HEK293 (cell line): Measurements from ENCODE around the gene SIRT1.

Experiments
- CTCF ChIA-PET: fragments of 350-600 bp; formaldehyde crosslinking; extraction: SDS; loops from one replicate; lab custom pipeline; 2021; ENCODE audit warnings: antibody characterized with exemption; lab: Yijun Ruan, JAX
- POLR2A ChIA-PET: fragments of 300-600 bp; formaldehyde crosslinking; extraction: SDS; loops from one replicate; lab custom pipeline; 2020; ENCODE audit warnings: antibody characterized with exemption, inconsistent platforms; lab: Yijun Ruan, JAX
- H3K27ac ChIP-seq: fragments of 200-500 bp; sonication (Bioruptor generic); 2 replicates; pipeline ENCODE4 v1.5.1; 2014; ENCODE audit warnings: low read depth, low read length, control low read depth, inconsistent platforms; ENCODE audit errors: extremely low read depth
- H3K36me3 ChIP-seq, 2 experiments: fragments of 200-500 bp in 1 of 2; sonication (Bioruptor generic) in 1 of 2; 1 replicate in 1 of 2; 2 replicates in 1 of 2; pipeline ENCODE4 v1.5.1; 2014 to 2017; ENCODE audit warnings: inconsistent platforms in 2 of 2, low read length in 2 of 2; ENCODE audit not compliant: control insufficient read depth in 2 of 2, insufficient read depth in 1 of 2
- H3K4me1 ChIP-seq: fragments of 200-500 bp; sonication (Bioruptor generic); 2 replicates; pipeline ENCODE4 v1.5.1; 2014; ENCODE audit warnings: mild to moderate bottlenecking, low read length, inconsistent platforms; ENCODE audit not compliant: control insufficient read depth, insufficient read depth
- H3K4me3 ChIP-seq: 2 replicates; pipeline ENCODE4 v1.5.1; 2011; ENCODE audit warnings: low read depth, mild to moderate bottlenecking, control low read depth, low read length, moderate library complexity
- H3K9me3 ChIP-seq: fragments of 200-500 bp; sonication (Bioruptor generic); 2 replicates; pipeline ENCODE4 v1.5.1; 2014; ENCODE audit warnings: low read depth, low read length, inconsistent platforms; ENCODE audit not compliant: control insufficient read depth, insufficient read depth
- GLIS1 ChIP-seq: fragments of 450-650 bp; formaldehyde crosslinking; IDR thresholded peaks from 2 replicates; pipeline ENCODE4 v1.5.1; 2016; ENCODE audit warnings: missing biosample characterization, missing genetic modification characterization
- GLIS2 ChIP-seq: fragments of 450-650 bp; formaldehyde crosslinking; IDR thresholded peaks from 2 replicates; pipeline ENCODE4 v1.5.1; 2016; ENCODE audit warnings: missing biosample characterization, missing genetic modification characterization
- HOXC10 ChIP-seq: sonication (generic); formaldehyde crosslinking; IDR thresholded peaks from 2 replicates; pipeline ENCODE4 v1.8.1; 2023; ENCODE audit warnings: mild to moderate bottlenecking, missing genetic modification reagents
- KLF7 ChIP-seq: fragments of 450-650 bp; formaldehyde crosslinking; IDR thresholded peaks from 2 replicates; pipeline ENCODE4 v1.5.1; 2016; ENCODE audit warnings: missing biosample characterization, missing genetic modification characterization, borderline replicate concordance
- KLF9 ChIP-seq: fragments of 450-650 bp; formaldehyde crosslinking; IDR thresholded peaks from 2 replicates; pipeline ENCODE4 v1.5.1; 2016; ENCODE audit warnings: missing biosample characterization, missing genetic modification characterization, low read depth
- PRDM1 ChIP-seq: fragments of 450-650 bp; formaldehyde crosslinking; IDR thresholded peaks from 2 replicates; pipeline ENCODE4; 2016; ENCODE audit warnings: missing biosample characterization, missing genetic modification characterization
- RBAK ChIP-seq: fragments of 450-650 bp; formaldehyde crosslinking; IDR thresholded peaks from 2 replicates; pipeline ENCODE4 v1.5.1; 2016; ENCODE audit warnings: missing biosample characterization, missing genetic modification characterization
- ZBTB1 ChIP-seq: fragments of 450-650 bp; formaldehyde crosslinking; IDR thresholded peaks from 2 replicates; pipeline ENCODE4 v1.5.1; 2016; ENCODE audit warnings: missing biosample characterization, missing genetic modification characterization
- ZBTB20 ChIP-seq: fragments of 450-650 bp; formaldehyde crosslinking; IDR thresholded peaks from 2 replicates; pipeline ENCODE4 v1.5.1; 2016; ENCODE audit warnings: missing biosample characterization, missing genetic modification characterization
- ZBTB8A ChIP-seq: fragments of 450-650 bp; formaldehyde crosslinking; IDR thresholded peaks from 2 replicates; pipeline ENCODE4 v1.5.1; 2016; ENCODE audit warnings: missing biosample characterization, missing genetic modification characterization
- ZFP3 ChIP-seq: fragments of 450-650 bp; formaldehyde crosslinking; IDR thresholded peaks from 2 replicates; pipeline ENCODE4 v1.5.1; 2016; ENCODE audit warnings: low read depth, missing biosample characterization, missing genetic modification characterization
- ZIC2 ChIP-seq: fragments of 450-650 bp; formaldehyde crosslinking; IDR thresholded peaks from 2 replicates; pipeline ENCODE4 v1.5.1; 2016; ENCODE audit warnings: missing biosample characterization, missing genetic modification characterization
- ZNF146 ChIP-seq: fragments of 450-650 bp; formaldehyde crosslinking; IDR thresholded peaks from 2 replicates; pipeline ENCODE4 v1.5.1; 2016; ENCODE audit warnings: missing biosample characterization, missing genetic modification characterization
- ZNF214 ChIP-seq: fragments of 450-650 bp; formaldehyde crosslinking; IDR thresholded peaks from 2 replicates; pipeline ENCODE4 v1.5.1; 2017; ENCODE audit warnings: missing biosample characterization, mild to moderate bottlenecking, missing genetic modification characterization, borderline replicate concordance
- ZNF23 ChIP-seq: fragments of 450-650 bp; formaldehyde crosslinking; IDR thresholded peaks from 2 replicates; pipeline ENCODE4 v1.5.1; 2016; ENCODE audit warnings: missing biosample characterization, missing genetic modification characterization, borderline replicate concordance
- ZNF302 ChIP-seq: fragments of 450-650 bp; formaldehyde crosslinking; IDR thresholded peaks from 2 replicates; pipeline ENCODE4 v1.5.1; 2016; ENCODE audit warnings: missing biosample characterization, missing genetic modification characterization, low read depth
- ZNF354C ChIP-seq: fragments of 450-650 bp; formaldehyde crosslinking; IDR thresholded peaks from 2 replicates; pipeline ENCODE4 v1.5.1; 2016; ENCODE audit warnings: missing biosample characterization, missing genetic modification characterization, low read depth, borderline replicate concordance
- ZNF529 ChIP-seq: fragments of 450-650 bp; formaldehyde crosslinking; IDR thresholded peaks from 2 replicates; pipeline ENCODE4 v1.5.1; 2017; ENCODE audit warnings: missing genetic modification characterization, missing biosample characterization; ENCODE audit not compliant: insufficient replicate concordance
- ZNF580 ChIP-seq: fragments of 450-650 bp; formaldehyde crosslinking; IDR thresholded peaks from 2 replicates; pipeline ENCODE4 v1.5.1; 2016; ENCODE audit warnings: missing biosample characterization, missing genetic modification characterization
- ZNF626 ChIP-seq: fragments of 450-650 bp; sonication (Bioruptor Pico); formaldehyde crosslinking; IDR thresholded peaks from 2 replicates; pipeline ENCODE4 v1.5.1; 2018; ENCODE audit warnings: missing biosample characterization, missing genetic modification characterization, inconsistent platforms
- ZNF639 ChIP-seq: fragments of 450-650 bp; formaldehyde crosslinking; IDR thresholded peaks from 2 replicates; pipeline ENCODE4 v1.5.1; 2016; ENCODE audit warnings: missing biosample characterization, missing genetic modification characterization
- ZNF658 ChIP-seq: fragments of 450-650 bp; formaldehyde crosslinking; IDR thresholded peaks from 2 replicates; pipeline ENCODE4; 2016; ENCODE audit warnings: missing biosample characterization, missing genetic modification characterization
- ZNF747 ChIP-seq: fragments of 450-650 bp; formaldehyde crosslinking; IDR thresholded peaks from 2 replicates; pipeline ENCODE4 v1.5.1; 2016; ENCODE audit warnings: missing biosample characterization, missing genetic modification characterization
- ZNF768 ChIP-seq: fragments of 450-650 bp; formaldehyde crosslinking; IDR thresholded peaks from 2 replicates; pipeline ENCODE4 v1.5.1; 2018; ENCODE audit warnings: missing biosample characterization, mild to moderate bottlenecking, missing genetic modification characterization
- ZSCAN16 ChIP-seq: fragments of 450-650 bp; formaldehyde crosslinking; IDR thresholded peaks from 2 replicates; pipeline ENCODE4 v1.5.1; 2016; ENCODE audit warnings: missing biosample characterization, missing genetic modification characterization
- TF ChIP-seq, protein P1 (sequence below): IDR thresholded peaks from 2 replicates; pipeline ENCODE4 v1.6.1; 2011; ENCODE audit warnings: mild to moderate bottlenecking, low read depth, low read length, borderline replicate concordance
- TF ChIP-seq, protein P2 (sequence below): fragments of 450-650 bp; formaldehyde crosslinking; conservative IDR thresholded peaks from 2 replicates; pipeline ENCODE4 v1.5.1; 2016; ENCODE audit warnings: low read depth, missing biosample characterization, missing genetic modification characterization
- TF ChIP-seq, protein P3 (sequence below): fragments of 450-650 bp; formaldehyde crosslinking; IDR thresholded peaks from 2 replicates; pipeline ENCODE4 v1.5.1; 2016; ENCODE audit warnings: missing biosample characterization, missing genetic modification characterization

SIRT1 gene

GRCh38 chr10:67921065-67921464 is 36.6 kb downstream of the SIRT1 start:
- no peaks in the 10 kb centered on the region for H3K9me3 ChIP-seq
- TF ChIP-seq ZIC2 (no peak), ZNF302 (tag by site-specific recombination) (no peak), GLIS2 (tag by site-specific recombination) (no peak), ZNF214 (no peak), ZNF768 (tag by site-specific recombination) (no peak), ZNF146 (tag by site-specific recombination) (no peak), ZBTB8A (tag by site-specific recombination) (no peak), ZBTB20 (tag by site-specific recombination) (no peak), KLF9 (tag by site-specific recombination) (no peak), GLIS1 (tag by site-specific recombination) (no peak), ZNF580 (tag by site-specific recombination) (no peak)
- TF ChIP-seq, protein P1, sequence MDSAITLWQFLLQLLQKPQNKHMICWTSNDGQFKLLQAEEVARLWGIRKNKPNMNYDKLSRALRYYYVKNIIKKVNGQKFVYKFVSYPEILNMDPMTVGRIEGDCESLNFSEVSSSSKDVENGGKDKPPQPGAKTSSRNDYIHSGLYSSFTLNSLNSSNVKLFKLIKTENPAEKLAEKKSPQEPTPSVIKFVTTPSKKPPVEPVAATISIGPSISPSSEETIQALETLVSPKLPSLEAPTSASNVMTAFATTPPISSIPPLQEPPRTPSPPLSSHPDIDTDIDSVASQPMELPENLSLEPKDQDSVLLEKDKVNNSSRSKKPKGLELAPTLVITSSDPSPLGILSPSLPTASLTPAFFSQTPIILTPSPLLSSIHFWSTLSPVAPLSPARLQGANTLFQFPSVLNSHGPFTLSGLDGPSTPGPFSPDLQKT = no peak
- ChIA-PET POLR2A (no interaction called here), CTCF (no interaction called here)
- H3K27ac ChIP-seq = no peak overlapping the region
- H3K36me3 ChIP-seq = peaks cover 7 to 32% of the 10 kb centered on the region in 2 experiments
- no peaks in the 10 kb centered on the region for H3K4me1 ChIP-seq
- H3K4me3 ChIP-seq = no peak overlapping the region

DNA sequence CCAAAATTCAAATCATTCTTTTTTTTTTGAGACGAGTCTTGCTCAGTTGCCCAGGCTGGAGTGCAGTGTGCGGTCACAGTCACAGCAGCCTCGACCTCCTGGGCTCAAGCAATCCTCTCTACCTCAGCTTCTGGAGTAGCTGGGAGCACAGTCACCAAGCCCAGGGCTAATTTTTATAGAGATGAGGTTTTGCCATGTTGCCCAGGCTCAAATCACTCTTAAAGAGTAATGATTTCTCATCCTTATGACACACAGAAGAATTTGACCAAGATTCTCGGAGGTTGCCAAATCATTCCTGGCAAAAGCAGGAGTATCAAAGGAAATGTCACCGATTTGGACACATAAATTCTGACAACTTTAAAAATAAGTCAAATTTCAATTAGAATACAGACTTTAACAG is 39.1 kb downstream of the SIRT1 start:
- TF ChIP-seq PRDM1 (no peak), ZSCAN16 (tag by site-specific recombination) (no peak), ZNF529 (tag by site-specific recombination) (no peak), ZNF747 (tag by site-specific recombination) (no peak), HOXC10 (CRISPR knock-in tag) (no peak), ZFP3 (tag by site-specific recombination) (no peak), RBAK (tag by site-specific recombination) (no peak), ZNF639 (tag by site-specific recombination) (no peak), ZNF658 (tag by site-specific recombination) (no peak), ZNF23 (tag by site-specific recombination) (no peak), ZNF626 (no peak), KLF7 (tag by site-specific recombination) (no peak), ZNF354C (tag by site-specific recombination) (no peak), ZBTB1 (tag by site-specific recombination) (no peak)
- TF ChIP-seq, protein P1 = no peak
- TF ChIP-seq, protein P2, sequence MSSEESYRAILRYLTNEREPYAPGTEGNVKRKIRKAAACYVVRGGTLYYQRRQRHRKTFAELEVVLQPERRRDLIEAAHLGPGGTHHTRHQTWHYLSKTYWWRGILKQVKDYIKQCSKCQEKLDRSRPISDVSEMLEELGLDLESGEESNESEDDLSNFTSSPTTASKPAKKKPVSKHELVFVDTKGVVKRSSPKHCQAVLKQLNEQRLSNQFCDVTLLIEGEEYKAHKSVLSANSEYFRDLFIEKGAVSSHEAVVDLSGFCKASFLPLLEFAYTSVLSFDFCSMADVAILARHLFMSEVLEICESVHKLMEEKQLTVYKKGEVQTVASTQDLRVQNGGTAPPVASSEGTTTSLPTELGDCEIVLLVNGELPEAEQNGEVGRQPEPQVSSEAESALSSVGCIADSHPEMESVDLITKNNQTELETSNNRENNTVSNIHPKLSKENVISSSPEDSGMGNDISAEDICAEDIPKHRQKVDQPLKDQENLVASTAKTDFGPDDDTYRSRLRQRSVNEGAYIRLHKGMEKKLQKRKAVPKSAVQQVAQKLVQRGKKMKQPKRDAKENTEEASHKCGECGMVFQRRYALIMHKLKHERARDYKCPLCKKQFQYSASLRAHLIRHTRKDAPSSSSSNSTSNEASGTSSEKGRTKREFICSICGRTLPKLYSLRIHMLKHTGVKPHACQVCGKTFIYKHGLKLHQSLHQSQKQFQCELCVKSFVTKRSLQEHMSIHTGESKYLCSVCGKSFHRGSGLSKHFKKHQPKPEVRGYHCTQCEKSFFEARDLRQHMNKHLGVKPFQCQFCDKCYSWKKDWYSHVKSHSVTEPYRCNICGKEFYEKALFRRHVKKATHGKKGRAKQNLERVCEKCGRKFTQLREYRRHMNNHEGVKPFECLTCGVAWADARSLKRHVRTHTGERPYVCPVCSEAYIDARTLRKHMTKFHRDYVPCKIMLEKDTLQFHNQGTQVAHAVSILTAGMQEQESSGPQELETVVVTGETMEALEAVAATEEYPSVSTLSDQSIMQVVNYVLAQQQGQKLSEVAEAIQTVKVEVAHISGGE = no peak
- TF ChIP-seq, protein P3, sequence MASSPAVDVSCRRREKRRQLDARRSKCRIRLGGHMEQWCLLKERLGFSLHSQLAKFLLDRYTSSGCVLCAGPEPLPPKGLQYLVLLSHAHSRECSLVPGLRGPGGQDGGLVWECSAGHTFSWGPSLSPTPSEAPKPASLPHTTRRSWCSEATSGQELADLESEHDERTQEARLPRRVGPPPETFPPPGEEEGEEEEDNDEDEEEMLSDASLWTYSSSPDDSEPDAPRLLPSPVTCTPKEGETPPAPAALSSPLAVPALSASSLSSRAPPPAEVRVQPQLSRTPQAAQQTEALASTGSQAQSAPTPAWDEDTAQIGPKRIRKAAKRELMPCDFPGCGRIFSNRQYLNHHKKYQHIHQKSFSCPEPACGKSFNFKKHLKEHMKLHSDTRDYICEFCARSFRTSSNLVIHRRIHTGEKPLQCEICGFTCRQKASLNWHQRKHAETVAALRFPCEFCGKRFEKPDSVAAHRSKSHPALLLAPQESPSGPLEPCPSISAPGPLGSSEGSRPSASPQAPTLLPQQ (tag by site-specific recombination) = no peak
- ChIA-PET POLR2A (no interaction called here), CTCF (interaction anchor here (0.6 kb wide), 2 partner anchors 163 to 282 kb away, joined by 3 read pairs; no protein-coding TSS in a partner anchor)
- Histone ChIP-seq H3K9me3 (no peaks in the 10 kb centered on the region), H3K4me1 (no peaks in the 10 kb centered on the region), H3K27ac (no peak overlapping the region), H3K4me3 (no peak overlapping the region), H3K36me3 (peaks cover 4 to 16% of the 10 kb centered on the region in 2 experiments)
